Stimulated activated CD4-positive, alpha-beta T cell treated with anti-CD3 and anti-CD28 coated beads, Interleukin-1b, Interleukin-23, amount 100 ng/mL, for 1 hour (primary cell): ENCODE measurements around the gene OR3A2.
"Not testable (repeated sequence)": the region's sequence is repeated elsewhere in the genome, so short reads cannot be mapped to it uniquely, and the experiment has no call there.

Experiments
- DNase-seq, 2 donors: peaks; one replicate each; pipeline ENCODE4 v3.0.0-alpha.2; 2020; ENCODE audit warnings: low read depth in 2 of 2

Gene OR3A2

DNA sequence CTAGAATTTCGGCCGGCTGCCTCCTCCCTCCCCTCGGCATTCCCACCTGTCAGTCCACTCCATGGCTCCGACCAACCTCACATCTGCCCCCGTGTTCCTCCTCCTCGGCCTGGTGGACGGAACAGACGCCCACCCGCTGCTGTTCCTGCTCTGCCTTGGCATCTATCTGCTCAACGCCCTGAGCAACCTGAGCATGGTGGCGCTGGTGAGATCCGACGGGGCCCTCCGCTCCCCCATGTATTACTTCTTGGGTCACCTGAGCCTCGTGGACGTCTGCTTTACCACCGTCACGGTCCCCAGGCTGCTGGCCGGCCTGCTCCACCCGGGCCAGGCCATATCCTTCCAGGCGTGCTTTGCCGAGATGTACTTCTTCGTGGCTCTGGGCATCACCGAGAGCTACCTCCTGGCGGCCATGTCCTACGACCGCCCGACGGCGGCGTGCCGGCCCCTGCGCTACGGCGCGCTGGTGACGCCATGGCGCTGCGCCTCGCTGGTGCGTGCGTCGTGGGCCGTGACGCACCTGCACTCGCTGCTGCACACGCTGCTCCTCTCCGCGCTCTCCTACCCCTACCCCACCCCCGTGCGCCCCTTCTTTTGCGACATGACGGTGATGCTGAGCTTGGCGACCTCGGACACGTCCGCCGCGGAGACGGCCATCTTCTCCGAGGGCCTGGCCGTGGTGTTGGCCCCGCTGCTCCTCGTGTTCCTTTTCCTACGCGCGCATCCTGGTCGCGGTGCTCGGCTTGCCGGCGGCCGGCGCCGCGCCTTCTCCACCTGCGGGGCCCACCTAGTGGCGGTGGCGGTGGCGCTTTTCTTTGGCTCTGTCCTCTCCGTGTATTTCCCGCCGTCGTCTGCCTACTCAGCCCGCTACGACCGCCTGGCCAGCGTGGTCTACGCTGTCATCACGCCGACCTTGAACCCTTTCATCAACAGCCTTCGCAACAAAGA, at the start of gene OR3A2:
OR3A2 (minus strand) TSS at position 440 of the 948 bp plus-strand sequence.
- no peak for DNase-seq

DNA sequence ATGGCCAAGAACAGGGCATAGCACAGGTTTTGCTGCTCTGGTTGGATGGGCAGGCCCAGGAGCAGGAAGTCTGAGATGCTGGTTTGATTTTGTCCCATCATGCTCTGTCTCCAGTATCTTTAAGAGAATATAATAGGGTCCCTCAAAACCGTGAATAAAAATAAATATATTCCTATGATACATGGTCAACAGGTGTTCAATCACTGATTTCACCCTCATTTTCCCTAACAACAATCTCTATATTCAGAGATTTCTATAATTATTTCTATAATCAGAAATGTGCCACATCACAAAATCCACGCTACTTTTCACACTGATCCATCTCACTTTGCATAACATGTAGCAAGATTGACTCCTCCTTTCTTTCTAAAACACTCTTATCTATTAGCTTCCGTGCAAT, 47.6 kb upstream of the OR3A2 start, which contains the start of gene OR1E2:
OR1E2 (minus strand) TSS at position 101 of the 400 bp plus-strand sequence; CDS start at position 101, 0 bp downstream.
- DNase-seq = no peak

GRCh38 chr17:3433215-3433614, 47.1 kb upstream of the OR3A2 start:
- not testable (repeated sequence) for DNase-seq

GRCh38 chr17:3418222-3418621, 32.1 kb upstream of the OR3A2 start:
- no peak for DNase-seq

- no peak for DNase-seq
Observed at GRCh38 chr17:3415610-3416009, 29.5 kb upstream of the OR3A2 start.

DNA sequence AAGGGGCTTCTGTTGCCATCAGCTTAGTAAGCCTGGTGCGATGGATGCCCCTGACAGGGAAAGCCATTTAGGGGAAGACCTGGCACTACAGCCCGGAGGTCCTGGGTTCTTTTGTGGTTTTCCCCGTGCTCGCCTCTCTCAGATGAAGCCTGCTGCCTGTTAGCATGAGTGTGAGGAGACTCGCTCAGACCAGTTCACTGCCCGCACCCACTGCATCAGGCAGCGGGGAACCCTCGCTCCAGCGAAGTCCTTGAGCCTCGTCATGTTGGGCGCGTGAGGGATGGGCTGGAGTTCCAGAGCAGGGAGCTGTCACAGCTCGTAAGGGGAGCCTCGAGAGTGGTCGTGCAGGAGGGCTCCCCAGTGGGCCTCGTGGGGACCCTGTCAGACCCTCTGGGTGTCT, 26.1 kb upstream of the OR3A2 start:
- not testable (repeated sequence) for DNase-seq

DNA sequence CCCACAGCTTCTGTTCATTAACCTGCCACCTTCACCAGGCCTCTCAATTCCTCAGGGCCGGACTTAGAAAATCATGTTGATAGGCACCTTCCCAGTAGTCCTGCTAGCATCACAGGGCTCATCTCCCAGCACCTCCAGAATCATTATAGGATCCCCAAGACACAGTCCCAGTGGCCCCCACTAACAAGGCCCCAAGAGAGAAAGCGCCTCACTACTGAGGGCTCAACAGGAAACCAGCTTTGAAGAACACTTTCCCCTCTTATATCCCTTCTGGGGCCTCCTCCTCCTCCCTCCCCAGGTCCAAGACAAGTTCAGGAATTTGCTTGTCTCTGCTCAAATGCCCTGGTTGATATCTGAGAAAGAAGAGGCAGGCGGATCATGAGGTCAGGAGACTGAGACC, 25.0 kb upstream of the OR3A2 start, which contains the start of gene OR3A3:
OR3A3 (plus strand) TSS at position 301 of the 400 bp plus-strand sequence.
- DNase-seq = no peak

DNA sequence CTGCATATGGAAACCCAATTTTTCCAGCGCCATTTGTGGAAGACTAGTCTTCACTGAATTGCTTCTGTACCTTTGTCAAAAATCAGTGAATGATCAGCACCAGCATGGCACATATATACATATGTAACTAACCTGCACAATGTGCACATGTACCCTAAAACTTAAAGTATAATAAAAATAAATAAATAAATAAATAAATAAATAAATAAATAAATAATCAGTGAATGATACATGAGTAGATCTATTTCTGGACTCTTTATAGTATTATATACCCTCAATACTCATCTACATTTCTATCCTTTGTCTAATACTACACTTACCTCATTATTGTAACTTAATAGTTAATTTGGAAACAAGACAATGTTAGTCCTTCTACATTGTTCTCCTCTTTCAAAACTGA, 17.7 kb upstream of the OR3A2 start:
- DNase-seq = not testable (repeated sequence)

DNA sequence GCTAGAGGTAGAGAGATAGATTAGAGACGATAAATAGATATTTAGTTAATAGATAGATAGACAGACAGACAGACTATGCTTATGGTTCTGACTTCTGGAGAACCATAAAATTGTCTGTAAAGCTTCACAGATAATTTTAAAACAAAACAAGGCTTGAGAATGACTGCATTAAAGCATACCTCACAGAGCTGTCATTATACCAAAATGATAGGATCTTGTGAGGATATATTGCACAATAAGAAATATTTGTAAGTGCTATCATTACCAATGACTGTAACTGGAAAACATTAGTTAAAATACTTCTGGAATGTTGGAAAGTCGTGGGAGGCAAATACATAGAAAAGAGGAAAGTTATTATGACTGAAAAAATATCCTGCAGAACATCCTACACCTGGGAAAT, 15.7 kb upstream of the OR3A2 start:
- no peak for DNase-seq

- no peak for DNase-seq
Observed at GRCh38 chr17:3400055-3400454, 13.9 kb upstream of the OR3A2 start.

- no peak for DNase-seq
Observed at GRCh38 chr17:3398310-3398709, 12.2 kb upstream of the OR3A2 start, which contains the start of gene OR1E1. Gene OR1E1 (minus strand): TSS chr17:3398410. CDS start chr17:3398410, 0 bp downstream.

DNA sequence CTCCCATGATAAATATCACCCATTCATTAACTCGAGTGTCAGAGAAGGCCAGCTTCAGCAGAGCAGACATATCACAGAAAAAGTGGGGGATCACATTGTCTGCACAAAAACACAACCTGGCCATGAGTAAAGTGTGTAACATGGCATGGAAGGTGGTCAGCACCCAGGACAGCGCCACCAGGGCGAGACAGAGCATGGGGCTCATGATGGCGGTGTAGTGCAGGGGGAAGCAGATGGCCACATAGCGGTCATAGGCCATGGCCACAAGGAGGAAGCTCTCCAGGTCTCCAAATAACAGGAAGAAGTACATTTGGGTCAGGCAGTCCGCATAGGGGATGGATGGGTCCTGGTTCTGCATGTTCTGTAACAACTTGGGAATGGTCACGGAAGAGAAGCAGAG, 11.7 kb upstream of the OR3A2 start:
- not testable (repeated sequence) for DNase-seq

DNA sequence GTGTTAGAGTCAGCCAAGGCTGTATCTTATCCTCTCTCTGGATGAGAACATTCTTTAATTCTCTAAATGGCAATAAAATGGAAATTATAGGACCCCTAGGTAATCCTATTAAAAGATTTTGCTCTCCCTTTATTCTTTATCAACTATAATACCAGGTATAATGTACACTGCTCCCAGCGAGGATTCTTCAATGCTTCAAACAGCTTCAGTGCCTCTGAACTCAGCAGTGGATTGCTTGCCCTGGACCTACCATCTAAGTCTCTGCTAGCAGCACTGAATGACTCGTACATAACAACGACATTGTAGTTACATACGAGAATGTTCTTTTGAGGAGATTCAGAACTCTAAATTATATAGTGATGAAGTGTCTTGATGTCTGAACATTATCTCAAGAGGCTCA, 3.7 kb upstream of the OR3A2 start:
- DNase-seq = no peak

- no peak for DNase-seq
Observed at GRCh38 chr17:3381957-3382356, 4.2 kb downstream of the OR3A2 start.

GRCh38 chr17:3378321-3378720, 7.8 kb downstream of the OR3A2 start:
- no peak for DNase-seq

- DNase-seq = not testable (repeated sequence)
Observed at GRCh38 chr17:3371167-3371566, 14.9 kb downstream of the OR3A2 start.

DNA sequence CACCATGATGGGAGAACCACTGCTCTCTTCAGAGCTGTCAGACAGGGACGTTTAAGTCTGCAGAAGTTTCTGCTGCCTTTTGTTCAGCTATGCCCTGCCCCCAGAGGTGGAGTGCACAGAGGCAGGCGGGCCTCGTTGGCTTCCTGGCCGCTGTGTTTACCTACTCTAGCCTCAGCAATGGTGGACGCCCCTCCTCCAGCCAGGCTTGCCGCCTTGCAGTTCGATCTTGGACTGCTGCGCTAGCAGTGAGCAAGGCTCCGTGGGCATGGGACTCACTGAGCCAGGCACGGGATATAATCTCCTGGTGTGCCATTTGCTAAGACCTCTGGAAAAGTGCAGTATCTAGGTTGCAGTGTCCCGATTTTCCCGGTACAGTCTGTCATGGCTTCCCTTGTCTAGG, 43.3 kb downstream of the OR3A2 start:
- DNase-seq = not testable (repeated sequence)

- DNase-seq = no peak
Observed at GRCh38 chr17:3335876-3336275, 50.2 kb downstream of the OR3A2 start.

DNA sequence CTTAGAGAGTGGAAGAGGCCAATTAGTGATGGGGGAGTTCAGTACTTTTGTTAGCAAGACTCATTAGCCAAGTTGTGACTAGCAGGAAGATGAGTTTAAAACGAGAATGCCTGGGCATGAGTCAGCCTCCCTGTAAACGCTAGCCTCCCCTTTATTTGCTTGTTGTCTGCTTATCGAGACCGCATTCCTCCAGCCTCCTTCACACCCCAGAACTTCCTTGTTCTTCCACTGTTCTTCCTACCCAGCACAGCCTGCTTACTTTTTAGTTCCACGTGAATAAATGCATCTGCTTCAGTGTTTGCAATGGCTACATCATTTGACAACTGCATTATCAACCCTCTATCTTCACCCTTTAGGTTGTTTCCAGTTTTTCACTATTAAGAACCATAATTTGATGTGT, 67.8 kb downstream of the OR3A2 start:
- no peak for DNase-seq

DNA sequence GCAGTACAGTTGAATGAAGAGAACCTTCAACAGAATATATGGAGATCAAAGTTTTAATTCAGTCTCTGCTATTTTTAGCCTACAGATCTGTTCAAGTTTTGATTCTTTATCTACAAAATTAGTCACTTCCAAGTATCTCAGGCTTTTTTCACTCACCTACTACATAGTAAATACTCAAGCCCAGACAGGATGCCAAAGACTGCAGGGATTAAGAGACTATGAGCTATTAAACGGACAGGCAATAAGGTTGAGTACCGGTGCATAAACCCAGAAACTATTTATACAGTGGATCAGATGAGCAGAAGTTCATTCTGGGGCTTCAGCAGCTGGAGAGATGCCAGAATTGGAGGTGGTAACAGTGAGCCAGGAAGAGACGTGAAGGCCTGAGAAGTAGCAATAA, 69.3 kb downstream of the OR3A2 start:
- DNase-seq = no peak

GRCh38 chr17:3308603-3309002, 77.5 kb downstream of the OR3A2 start:
- DNase-seq = no peak

DNA sequence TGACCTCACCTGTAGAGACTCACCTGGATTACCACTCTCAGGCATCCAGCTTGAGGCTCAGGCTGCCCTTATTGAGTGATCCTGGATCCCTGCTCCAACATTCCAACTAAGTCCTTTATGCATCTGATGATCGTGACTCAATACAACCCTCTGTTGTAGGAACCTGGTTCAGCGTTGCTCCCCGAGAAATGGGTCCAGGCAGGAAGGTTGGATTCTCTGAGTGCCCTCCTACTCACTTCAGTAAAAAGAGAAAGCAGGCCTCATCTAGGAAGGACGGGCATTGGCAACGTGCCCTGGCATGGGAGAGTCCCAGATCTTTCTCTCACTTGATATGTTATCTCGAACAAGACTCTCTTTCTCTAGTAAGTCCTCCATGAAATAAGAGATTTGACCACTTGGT, 87.8 kb downstream of the OR3A2 start, which contains the start of gene OR3A1:
OR3A1 (minus strand) TSS at position 101 of the 400 bp plus-strand sequence. CDS start 5,778 bp downstream, outside the sequence.
- no peak for DNase-seq

- no peak for DNase-seq
Observed at GRCh38 chr17:3295632-3296031, 90.5 kb downstream of the OR3A2 start.
